Activated CD4-positive, alpha-beta T cell treated with anti-CD3 and anti-CD28 coated beads, Interleukin-2, amount 50 U/mL, for 48 hours (primary cell): ENCODE data around the gene TMEM221.

Source experiments
- DNase-seq, 2 experiments: peaks; one replicate each; pipeline ENCODE4 v3.0.0-alpha.2; 2020

TMEM221 gene

GRCh38 chr19:17404015-17404414 is 44.5 kb downstream of the TMEM221 start:
- DNase-seq, result peak in 1 of 2 experiments; percentile 32

- DNase-seq, result peak; percentile 41 to 42
These were observed 45.2 kb downstream of the TMEM221 start for GRCh38 chr19:17402982-17403855.

- DNase-seq, result no peak
These were observed 46.8 kb downstream of the TMEM221 start for GRCh38 chr19:17401628-17402027.

- no peak for DNase-seq
These were observed 49.5 kb downstream of the TMEM221 start for GRCh38 chr19:17398902-17399527.

GRCh38 chr19:17394891-17395415 is 53.5 kb downstream of the TMEM221 start:
- peak; percentile 87 to 90 for DNase-seq

GRCh38 chr19:17393914-17394313 is 54.6 kb downstream of the TMEM221 start, which contains the start of gene CCDC194:
TSS of gene CCDC194 (minus strand) at chr19:17394196. CDS start at chr19:17394158, 38 bp downstream.
- DNase-seq, result no peak

GRCh38 chr19:17393002-17393401 is 55.5 kb downstream of the TMEM221 start:
- DNase-seq, result no peak

- no peak for DNase-seq
These were observed 56.9 kb downstream of the TMEM221 start for GRCh38 chr19:17391371-17392151.

GRCh38 chr19:17390665-17391370 is 57.6 kb downstream of the TMEM221 start:
- peak; percentile 95 to 96 for DNase-seq

GRCh38 chr19:17389957-17390664 is 58.4 kb downstream of the TMEM221 start:
- DNase-seq, result no peak

- DNase-seq, result no peak
These were observed 59.2 kb downstream of the TMEM221 start for GRCh38 chr19:17389288-17389687.

GRCh38 chr19:17385878-17386611 is 62.4 kb downstream of the TMEM221 start:
- DNase-seq, result peak; percentile 75 to 76
